ELR (cell line): ENCODE measurements around the gene OR6B2.
"Not testable (repeated sequence)": the region's sequence is repeated elsewhere in the genome, so short reads cannot be mapped to it uniquely, and the experiment has no call there.

Experiments used
- DNase-seq: peaks from one replicate; pipeline ENCODE4 v3.0.0-alpha.2; 2015; ENCODE audit warnings: low read depth

OR6B2 gene

GRCh38 chr2:240030379-240031094 is at the start of gene OR6B2:
Gene OR6B2, minus strand, starts transcription at chr2:240030429. Its CDS starts 0 bp downstream, at chr2:240030429.
- no peak for DNase-seq

- no peak for DNase-seq
These were observed 48.4 kb upstream of the OR6B2 start for GRCh38 chr2:240078631-240079030.

- DNase-seq: no peak
These were observed 47.2 kb upstream of the OR6B2 start for GRCh38 chr2:240077442-240077841.

GRCh38 chr2:240074545-240074944 is 44.3 kb upstream of the OR6B2 start:
- DNase-seq: no peak

GRCh38 chr2:240070907-240071306 is 40.7 kb upstream of the OR6B2 start:
- DNase-seq: no peak

GRCh38 chr2:240069829-240070228 is 39.6 kb upstream of the OR6B2 start:
- DNase-seq: peak; percentile 33

- no peak for DNase-seq
These were observed 38.0 kb upstream of the OR6B2 start for GRCh38 chr2:240068193-240068592.

GRCh38 chr2:240066489-240066888 is 36.3 kb upstream of the OR6B2 start:
- DNase-seq: no peak

GRCh38 chr2:240064898-240065297 is 34.7 kb upstream of the OR6B2 start:
- no peak for DNase-seq

GRCh38 chr2:240060977-240061591 is 30.9 kb upstream of the OR6B2 start:
- DNase-seq: peak; percentile 68

GRCh38 chr2:240056678-240057077 is 26.4 kb upstream of the OR6B2 start:
- DNase-seq: no peak

- DNase-seq: no peak
These were observed 25.1 kb upstream of the OR6B2 start for GRCh38 chr2:240055177-240055917.

- no peak for DNase-seq
These were observed 23.2 kb upstream of the OR6B2 start, which contains the start of gene OR6B3 for GRCh38 chr2:240053173-240054155. Gene OR6B3, minus strand, starts transcription at chr2:240053521.

- no peak for DNase-seq
These were observed 22.3 kb upstream of the OR6B2 start for GRCh38 chr2:240052524-240052923.

- no peak for DNase-seq
These were observed 21.5 kb upstream of the OR6B2 start for GRCh38 chr2:240051697-240052096.

GRCh38 chr2:240050278-240050677 is 20.0 kb upstream of the OR6B2 start:
- DNase-seq: no peak

GRCh38 chr2:240048237-240048636 is 18.0 kb upstream of the OR6B2 start:
- no peak for DNase-seq

- no peak for DNase-seq
These were observed 14.9 kb upstream of the OR6B2 start for GRCh38 chr2:240045098-240045497.

GRCh38 chr2:240044096-240044495 is 13.9 kb upstream of the OR6B2 start:
- DNase-seq: not testable (repeated sequence)

- DNase-seq: no peak
These were observed 13.2 kb upstream of the OR6B2 start for GRCh38 chr2:240043279-240043989.

- DNase-seq: no peak
These were observed 12.5 kb upstream of the OR6B2 start for GRCh38 chr2:240042740-240043139.
